ENCODE results near the gene SFXN3.

The SFXN3 gene

GRCh38 chr10:101090597-101090996 lies 59.6 kb downstream of the SFXN3 start:
- no peak for TF ChIP-seq REST (IDR thresholded peaks at IDR 0.05; ENCODE audit: low read depth)
- no peak for TF ChIP-seq EGR1 (IDR thresholded peaks at IDR 0.05)
- TF ChIP-seq CEBPB (IDR thresholded peaks at IDR 0.05), result no peak
- TF ChIP-seq TEAD4 (IDR thresholded peaks at IDR 0.05), result no peak
- no peak for TF ChIP-seq EP300 (IDR thresholded peaks at IDR 0.05; ENCODE audit: borderline replicate concordance)
- TF ChIP-seq MAX (IDR thresholded peaks at IDR 0.05), result no peak
- TF ChIP-seq YY1 (IDR thresholded peaks at IDR 0.05; ENCODE audit: low read depth), result no peak
- TF ChIP-seq RAD21 (IDR thresholded peaks at IDR 0.05; ENCODE audit: low read depth), result no peak
- TF ChIP-seq CREB1 (IDR thresholded peaks at IDR 0.05; ENCODE audit: low read depth), result no peak
- TF ChIP-seq FOXM1 (IDR thresholded peaks at IDR 0.05; ENCODE audit: borderline replicate concordance, low read depth), result no peak
- no peak for TF ChIP-seq TCF12 (IDR thresholded peaks at IDR 0.05; ENCODE audit: low read depth)
- TF ChIP-seq TAF1 (IDR thresholded peaks at IDR 0.05; ENCODE audit: low read depth), result no peak
- no peak for TF ChIP-seq NFIC (IDR thresholded peaks at IDR 0.05)
- TF ChIP-seq USF1 (IDR thresholded peaks at IDR 0.05), result no peak
- TF ChIP-seq ZBTB7A (IDR thresholded peaks at IDR 0.05; ENCODE audit: low read depth), result no peak
